ENCODE results near the gene NTMT2. TPM values are rescaled to one million over a fixed set of nuclear protein-coding genes. Genes with fewer than 3 reads are reported as not detected.
"Not testable (repeated sequence)": the region's sequence is repeated elsewhere in the genome, so short reads cannot be mapped to it uniquely, and the experiment has no call there.

Gene NTMT2
- total RNA-seq, 1 donor from 2014 or later: not detected

DNA sequence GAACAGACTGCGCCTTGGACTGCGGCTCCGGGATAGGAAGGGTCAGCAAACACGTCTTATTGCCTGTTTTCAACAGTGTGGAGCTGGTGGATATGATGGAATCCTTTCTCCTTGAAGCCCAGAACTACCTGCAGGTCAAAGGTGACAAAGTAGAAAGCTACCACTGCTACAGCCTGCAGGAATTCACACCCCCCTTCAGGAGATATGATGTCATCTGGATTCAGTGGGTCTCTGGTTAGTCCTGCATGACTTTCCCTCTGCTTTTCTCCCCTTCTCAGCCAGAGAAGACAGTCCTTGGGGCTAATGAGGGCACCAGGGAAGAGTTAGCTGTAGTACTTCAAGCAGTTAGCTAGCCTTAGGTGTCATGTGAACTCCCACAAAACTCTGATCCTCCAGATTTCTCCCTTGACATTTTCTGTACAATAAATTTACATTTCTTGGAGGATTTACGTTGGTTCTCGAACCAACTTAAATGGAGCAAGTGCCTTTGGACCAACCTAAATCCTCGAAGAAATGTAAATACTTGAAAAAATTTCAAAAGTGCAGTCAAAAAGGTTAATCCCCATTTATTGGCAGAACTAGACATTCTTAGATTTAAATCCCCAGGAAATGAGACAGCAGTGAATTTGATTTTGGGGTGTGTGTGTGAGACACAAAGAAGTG, 20.9 kb downstream of the NTMT2 start:
- H3K4me3 Mint-ChIP-seq (ENCODE audit: unreplicated experiment): no peak overlapping the region
- no peak overlapping the region for H3K27ac Mint-ChIP-seq (ENCODE audit: unreplicated experiment)
- no peaks in the 10 kb centered on the region for H3K9me3 Mint-ChIP-seq (ENCODE audit: unreplicated experiment)

DNA sequence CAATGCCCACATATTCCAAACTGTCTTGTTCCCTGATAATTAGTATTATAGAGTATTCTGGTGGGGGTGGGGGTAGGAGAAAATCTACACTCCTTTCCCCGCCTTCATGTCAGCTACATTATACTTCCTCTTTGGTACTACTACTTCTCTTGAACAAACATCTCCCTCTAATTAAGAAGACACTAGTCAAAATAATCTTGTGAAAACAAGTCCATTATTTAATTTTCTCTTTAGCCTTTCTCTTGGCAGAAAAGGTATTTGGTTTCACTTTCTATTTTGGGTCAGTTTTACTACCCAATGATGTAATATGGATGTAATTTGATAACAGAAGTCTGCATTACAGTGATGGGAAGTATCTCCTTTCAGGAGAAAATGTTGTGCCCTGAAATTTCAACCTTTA, 22.5 kb downstream of the NTMT2 start:
- Mint-ChIP-seq H3K27me3 (ENCODE audit: unreplicated experiment) (no peaks in the 10 kb centered on the region), H3K9me3 (ENCODE audit: unreplicated experiment) (no peaks in the 10 kb centered on the region), H3K27ac (ENCODE audit: unreplicated experiment) (no peak overlapping the region), H3K4me3 (ENCODE audit: unreplicated experiment) (no peak overlapping the region), H3K36me3 (ENCODE audit: low read depth, unreplicated experiment) (no peaks in the 10 kb centered on the region), H3K4me1 (ENCODE audit: unreplicated experiment) (no peaks in the 10 kb centered on the region)
- TF ChIP-seq CTCF (IDR thresholded peaks at IDR 0.05; ENCODE audit: unreplicated experiment): no peak
- no peak for DNase-seq (ENCODE audit: low spot score)

More for the DNA sequence above, 20.9 kb downstream of the NTMT2 start:
- Mint-ChIP-seq H3K27me3 (ENCODE audit: unreplicated experiment) (no peaks in the 10 kb centered on the region), H3K36me3 (ENCODE audit: low read depth, unreplicated experiment) (no peaks in the 10 kb centered on the region), H3K4me1 (ENCODE audit: unreplicated experiment) (no peaks in the 10 kb centered on the region)
- no peak for DNase-seq (ENCODE audit: low spot score)
- TF ChIP-seq CTCF (IDR thresholded peaks at IDR 0.05; ENCODE audit: unreplicated experiment): no peak

- H3K27ac Mint-ChIP-seq (ENCODE audit: unreplicated experiment); H3K36me3 Mint-ChIP-seq (ENCODE audit: low read depth, unreplicated experiment); H3K27me3 Mint-ChIP-seq (ENCODE audit: unreplicated experiment); DNase-seq (ENCODE audit: low spot score); H3K4me1 Mint-ChIP-seq (ENCODE audit: unreplicated experiment); H3K4me3 Mint-ChIP-seq (ENCODE audit: unreplicated experiment); H3K9me3 Mint-ChIP-seq (ENCODE audit: unreplicated experiment): not testable (repeated sequence)
Observed at GRCh38 chr1:170170513-170170912, 24.8 kb downstream of the NTMT2 start.

DNA sequence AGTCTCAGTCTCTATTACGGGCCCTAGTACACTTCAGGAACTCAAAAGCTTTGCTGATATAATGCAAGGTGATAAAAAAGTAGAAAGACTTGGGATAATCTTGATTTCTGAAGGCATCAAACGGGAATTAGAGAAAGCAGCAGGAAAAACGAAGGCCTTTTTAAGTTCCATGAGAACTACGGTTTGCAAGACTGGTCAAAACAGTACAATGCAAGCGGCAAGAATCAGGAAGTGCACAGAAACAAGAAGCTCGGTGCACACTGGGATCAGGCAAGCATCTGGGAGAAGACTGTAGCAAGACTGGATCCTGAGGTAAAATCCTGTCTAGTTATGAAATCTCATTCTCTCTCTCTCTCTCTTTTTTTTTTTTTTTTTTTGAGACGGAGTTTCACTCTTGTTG, 28.6 kb downstream of the NTMT2 start:
- Mint-ChIP-seq H3K27ac (ENCODE audit: unreplicated experiment) (no peak overlapping the region), H3K9me3 (ENCODE audit: unreplicated experiment) (no peaks in the 10 kb centered on the region), H3K4me1 (ENCODE audit: unreplicated experiment) (no peaks in the 10 kb centered on the region), H3K4me3 (ENCODE audit: unreplicated experiment) (no peak overlapping the region), H3K36me3 (ENCODE audit: low read depth, unreplicated experiment) (no peaks in the 10 kb centered on the region), H3K27me3 (ENCODE audit: unreplicated experiment) (no peaks in the 10 kb centered on the region)
- no peak for DNase-seq (ENCODE audit: low spot score)
- no peak for TF ChIP-seq CTCF (IDR thresholded peaks at IDR 0.05; ENCODE audit: unreplicated experiment)

DNA sequence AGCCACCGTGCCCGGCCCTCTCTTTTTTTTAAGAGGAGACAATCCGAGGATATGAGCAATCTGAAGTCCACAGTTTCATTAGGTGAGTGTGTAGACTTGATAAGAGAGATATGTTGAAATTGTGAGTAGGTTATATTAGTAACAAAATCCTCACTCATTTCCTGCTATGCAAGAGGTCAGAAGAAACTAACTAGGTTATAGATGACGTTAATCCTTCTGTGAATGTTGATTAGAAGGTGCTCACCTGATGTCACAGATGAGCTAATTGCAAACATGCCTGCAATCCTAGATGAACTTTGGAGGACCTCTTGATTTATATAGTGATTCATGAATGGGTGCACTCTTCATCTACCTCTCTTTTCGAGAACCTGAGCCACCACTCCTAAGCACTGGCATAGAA, 29.3 kb downstream of the NTMT2 start:
- no peaks in the 10 kb centered on the region for H3K27me3 Mint-ChIP-seq (ENCODE audit: unreplicated experiment)
- H3K36me3 Mint-ChIP-seq (ENCODE audit: low read depth, unreplicated experiment): no peaks in the 10 kb centered on the region
- DNase-seq (ENCODE audit: low spot score): no peak
- H3K27ac Mint-ChIP-seq (ENCODE audit: unreplicated experiment): no peak overlapping the region
- no peaks in the 10 kb centered on the region for H3K9me3 Mint-ChIP-seq (ENCODE audit: unreplicated experiment)
- TF ChIP-seq CTCF (IDR thresholded peaks at IDR 0.05; ENCODE audit: unreplicated experiment): no peak
- H3K4me3 Mint-ChIP-seq (ENCODE audit: unreplicated experiment): no peak overlapping the region
- no peaks in the 10 kb centered on the region for H3K4me1 Mint-ChIP-seq (ENCODE audit: unreplicated experiment)
